Measurements from ENCODE around the gene CD79A.
"Not testable (repeated sequence)": the region's sequence is repeated elsewhere in the genome, so short reads cannot be mapped to it uniquely, and the experiment has no call there.

Gene CD79A

GRCh38 chr19:41872775-41873647, 4.1 kb upstream of the CD79A start:
- peak; percentile 73 for TF ChIP-seq CTCF (IDR thresholded peaks at IDR 0.05; ENCODE audit: low read depth, low read length, missing control alignments)
- DNase-seq (ENCODE audit: extremely low read depth, low read depth): no peak
- H3K4me3 ChIP-seq (replicated peaks; ENCODE audit: low read depth, low read length): no peak overlapping the region

GRCh38 chr19:41875973-41876372, 1.1 kb upstream of the CD79A start:
- not testable (repeated sequence) for DNase-seq (ENCODE audit: extremely low read depth, low read depth); H3K4me3 ChIP-seq (replicated peaks; ENCODE audit: low read depth, low read length)

GRCh38 chr19:41877916-41878905, 1.1 kb downstream of the CD79A start:
- no peak for DNase-seq (ENCODE audit: extremely low read depth, low read depth)
- H3K4me3 ChIP-seq (replicated peaks; ENCODE audit: low read depth, low read length): no peak overlapping the region

GRCh38 chr19:41879080-41879479, 2.0 kb downstream of the CD79A start:
- H3K4me3 ChIP-seq (replicated peaks; ENCODE audit: low read depth, low read length): no peak overlapping the region
- no peak for TF ChIP-seq CTCF (IDR thresholded peaks at IDR 0.05; ENCODE audit: low read depth, low read length, missing control alignments)
- DNase-seq (ENCODE audit: extremely low read depth, low read depth): no peak

More at GRCh38 chr19:41877916-41878905, 1.1 kb downstream of the CD79A start:
- TF ChIP-seq CTCF (IDR thresholded peaks at IDR 0.05; ENCODE audit: low read depth, low read length, missing control alignments): no peak

GRCh38 chr19:41879670-41880328, 2.7 kb downstream of the CD79A start:
- no peak overlapping the region for H3K4me3 ChIP-seq (replicated peaks; ENCODE audit: low read depth, low read length)
- no peak for DNase-seq (ENCODE audit: extremely low read depth, low read depth)
- no peak for TF ChIP-seq CTCF (IDR thresholded peaks at IDR 0.05; ENCODE audit: low read depth, low read length, missing control alignments)

GRCh38 chr19:41880329-41880708, 3.2 kb downstream of the CD79A start:
- TF ChIP-seq CTCF (IDR thresholded peaks at IDR 0.05; ENCODE audit: low read depth, low read length, missing control alignments): no peak
- no peak overlapping the region for H3K4me3 ChIP-seq (replicated peaks; ENCODE audit: low read depth, low read length)
- no peak for DNase-seq (ENCODE audit: extremely low read depth, low read depth)

All from HFF-Myc (cell line).